ENCODE measurements around the gene POU4F3. TPM values are rescaled to one million over a fixed set of nuclear protein-coding genes. Genes with fewer than 3 reads are reported as not detected.

Gene POU4F3
- total RNA-seq, 1 experiment from 2014 or later, result not detected

- no peak for DNase-seq (ENCODE audit: low spot score)
These were observed 1.1 kb downstream of the POU4F3 start for GRCh38 chr5:146339715-146340259.

GRCh38 chr5:146340260-146341081, 1.8 kb downstream of the POU4F3 start:
- DNase-seq (ENCODE audit: low spot score), result no peak

- no peak for DNase-seq (ENCODE audit: low spot score)
These were observed 3.2 kb downstream of the POU4F3 start for GRCh38 chr5:146341854-146342253.

- no peak for DNase-seq (ENCODE audit: low spot score)
These were observed 3.9 kb downstream of the POU4F3 start for GRCh38 chr5:146342519-146342881.

GRCh38 chr5:146342882-146343865, 4.5 kb downstream of the POU4F3 start:
- no peak for DNase-seq (ENCODE audit: low spot score)

GRCh38 chr5:146344155-146345118, 5.8 kb downstream of the POU4F3 start:
- DNase-seq (ENCODE audit: low spot score), result no peak

- no peak for DNase-seq (ENCODE audit: low spot score)
These were observed 6.6 kb downstream of the POU4F3 start for GRCh38 chr5:146345240-146345577.

- no peak for DNase-seq (ENCODE audit: low spot score)
These were observed 7.1 kb downstream of the POU4F3 start for GRCh38 chr5:146345578-146346366.

GRCh38 chr5:146357126-146357525, 18.5 kb downstream of the POU4F3 start:
- no peak for DNase-seq (ENCODE audit: low spot score)

GRCh38 chr5:146359836-146360235, 21.2 kb downstream of the POU4F3 start:
- DNase-seq (ENCODE audit: low spot score), result no peak

- no peak for DNase-seq (ENCODE audit: low spot score)
These were observed 24.7 kb downstream of the POU4F3 start for GRCh38 chr5:146363161-146363874.

GRCh38 chr5:146365618-146366017, 27.0 kb downstream of the POU4F3 start:
- DNase-seq (ENCODE audit: low spot score), result no peak

- DNase-seq (ENCODE audit: low spot score), result no peak
These were observed 28.3 kb downstream of the POU4F3 start for GRCh38 chr5:146366904-146367303.

- no peak for DNase-seq (ENCODE audit: low spot score)
These were observed 29.5 kb downstream of the POU4F3 start for GRCh38 chr5:146368137-146368536.

GRCh38 chr5:146369691-146370090, 31.1 kb downstream of the POU4F3 start:
- DNase-seq (ENCODE audit: low spot score), result no peak

- DNase-seq (ENCODE audit: low spot score), result no peak
These were observed 38.2 kb downstream of the POU4F3 start for GRCh38 chr5:146376821-146377220.

- DNase-seq (ENCODE audit: low spot score), result no peak
These were observed 40.3 kb downstream of the POU4F3 start for GRCh38 chr5:146378986-146379385.

GRCh38 chr5:146380714-146381113, 42.1 kb downstream of the POU4F3 start:
- no peak for DNase-seq (ENCODE audit: low spot score)

GRCh38 chr5:146388386-146388785, 49.7 kb downstream of the POU4F3 start:
- DNase-seq (ENCODE audit: low spot score), result no peak

GRCh38 chr5:146390469-146390868, 51.8 kb downstream of the POU4F3 start:
- DNase-seq (ENCODE audit: low spot score), result peak; percentile 16

Measured in HT-29 (cell line).